Lung (tissue), 12 donors: ENCODE results near the gene ADH1C. TPM values are rescaled to one million over a fixed set of nuclear protein-coding genes. Genes with fewer than 3 reads are reported as not detected.
A peak's percentile ranks its signal among the peaks of the same experiment; 100 is the strongest.

Experiments used
- ATAC-seq: fragments of 200-7000 bp; cut with Tn5 transposase; one replicate; pipeline ENCODE4 v1.9.1; 2020; ENCODE audit warnings: moderate number of reproducible peaks; ENCODE audit not compliant: insufficient read depth, low FRiP score
- DNase-seq, 3 donors: peaks; one replicate each; pipeline ENCODE4 v3.0.0-alpha.2; 2013 to 2017
- H3K27ac ChIP-seq, 2 donors: one replicate each; pipeline ENCODE4 v1.5.1; 2013; ENCODE audit warnings: mild to moderate bottlenecking in 2 of 2, moderate library complexity in 2 of 2, control low read depth in 1 of 2, inconsistent platforms in 1 of 2, low read depth in 1 of 2, low read length in 1 of 2
- H3K27me3 ChIP-seq, 3 donors: one replicate each; pipeline ENCODE4 v1.5.1; 2013; ENCODE audit warnings: low read length in 2 of 3; ENCODE audit not compliant: control insufficient read depth in 3 of 3, insufficient read depth in 3 of 3
- H3K36me3 ChIP-seq, 4 donors: one replicate each; pipeline ENCODE4 v1.5.1; 2013; ENCODE audit warnings: low read length in 4 of 4, mild to moderate bottlenecking in 1 of 4, moderate library complexity in 1 of 4; ENCODE audit not compliant: control insufficient read depth in 4 of 4, insufficient read depth in 4 of 4
- H3K4me1 ChIP-seq, 5 donors: one replicate each; pipeline ENCODE4 v1.5.1; 2013; ENCODE audit warnings: low read length in 5 of 5, mild to moderate bottlenecking in 2 of 5, moderate library complexity in 1 of 5; ENCODE audit not compliant: control insufficient read depth in 5 of 5, insufficient read depth in 5 of 5
- H3K4me3 ChIP-seq: one replicate; pipeline ENCODE4 v1.5.1; 2013; ENCODE audit warnings: mild to moderate bottlenecking, control low read depth, moderate library complexity
- H3K9ac ChIP-seq, 2 donors: one replicate each; pipeline ENCODE4 v1.5.1; 2013; ENCODE audit warnings: low read length in 2 of 2, control low read depth in 1 of 2; ENCODE audit not compliant: insufficient read depth in 1 of 2
- H3K9me3 ChIP-seq, 4 donors: one replicate each; pipeline ENCODE4 v1.5.1; 2013; ENCODE audit warnings: low read length in 3 of 4, mild to moderate bottlenecking in 1 of 4, moderate library complexity in 1 of 4; ENCODE audit not compliant: control insufficient read depth in 4 of 4, insufficient read depth in 3 of 4
- WGBS, 2 donors: extraction: QIAGEN DNeasy Blood & Tissue Kit; methylation state at CpG; one replicate each; pipeline ENCODE4 v1.1.7; 2013; 5-methylcytosine and 5-hydroxymethylcytosine counted together
- polyA plus RNA-seq, 2 donors: library from polyadenylated mRNA; stranded (reverse); fragments of 200-250 nt; gene quantifications; one replicate each; pipeline ENCODE4 v1.2.1, GENCODE V29; 2013
- total RNA-seq, 2 donors: library from RNA; depleted of rRNA in 1 of 2; stranded (reverse); fragments of >200 nt in 1 of 2; gene quantifications; one replicate each; pipeline ENCODE4 v1.2.1, GENCODE V29; 2014 to 2021
- TF ChIP-seq, protein P1 (sequence below): IDR thresholded peaks from 2 replicates; pipeline ENCODE4 v1.5.1; 2012; ENCODE audit warnings: mild to moderate bottlenecking; ENCODE audit errors: control extremely low read depth, extremely low read depth
- donor health status: control.
- donor health status: control.
- donor health status: Bipolar disorder and iron deficiency.
- donor health status: healthy.
- donor health status: DM: yes; HTN: yes; CAD: no.

The ADH1C gene
- total and polyA plus RNA-seq, 4 donors, result 2.6 to 14.8 (median 6.4) TPM

DNA sequence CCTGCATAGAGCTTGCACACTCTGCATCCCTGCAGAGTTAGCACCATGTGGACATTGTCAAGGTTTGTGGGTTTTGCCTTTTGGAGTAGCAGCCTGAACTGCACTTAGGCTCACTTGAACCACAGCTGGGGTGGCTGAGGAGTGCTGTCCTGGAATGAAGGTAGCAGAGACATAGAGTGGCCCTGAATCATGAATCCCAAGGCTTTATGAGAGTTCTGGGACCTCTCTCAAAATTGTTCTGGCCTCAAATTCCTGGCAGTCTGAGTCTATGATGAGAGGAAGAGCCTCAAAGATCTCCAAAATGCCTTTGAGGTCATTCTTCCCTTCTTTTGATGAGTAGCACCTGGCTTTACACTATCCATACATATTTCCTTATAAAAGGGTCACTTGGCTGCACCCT lies 37.1 kb upstream of the ADH1C start:
- no peaks in the 10 kb centered on the region for H3K27me3 ChIP-seq
- ATAC-seq, result no peak
- TF ChIP-seq, protein P1, sequence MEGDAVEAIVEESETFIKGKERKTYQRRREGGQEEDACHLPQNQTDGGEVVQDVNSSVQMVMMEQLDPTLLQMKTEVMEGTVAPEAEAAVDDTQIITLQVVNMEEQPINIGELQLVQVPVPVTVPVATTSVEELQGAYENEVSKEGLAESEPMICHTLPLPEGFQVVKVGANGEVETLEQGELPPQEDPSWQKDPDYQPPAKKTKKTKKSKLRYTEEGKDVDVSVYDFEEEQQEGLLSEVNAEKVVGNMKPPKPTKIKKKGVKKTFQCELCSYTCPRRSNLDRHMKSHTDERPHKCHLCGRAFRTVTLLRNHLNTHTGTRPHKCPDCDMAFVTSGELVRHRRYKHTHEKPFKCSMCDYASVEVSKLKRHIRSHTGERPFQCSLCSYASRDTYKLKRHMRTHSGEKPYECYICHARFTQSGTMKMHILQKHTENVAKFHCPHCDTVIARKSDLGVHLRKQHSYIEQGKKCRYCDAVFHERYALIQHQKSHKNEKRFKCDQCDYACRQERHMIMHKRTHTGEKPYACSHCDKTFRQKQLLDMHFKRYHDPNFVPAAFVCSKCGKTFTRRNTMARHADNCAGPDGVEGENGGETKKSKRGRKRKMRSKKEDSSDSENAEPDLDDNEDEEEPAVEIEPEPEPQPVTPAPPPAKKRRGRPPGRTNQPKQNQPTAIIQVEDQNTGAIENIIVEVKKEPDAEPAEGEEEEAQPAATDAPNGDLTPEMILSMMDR, result no peak
- no peak overlapping the region for H3K9ac ChIP-seq
- H3K36me3 ChIP-seq, result no peaks in the 10 kb centered on the region
- no peak overlapping the region for H3K27ac ChIP-seq
- DNase-seq, result no peak
- H3K4me1 ChIP-seq, result peaks cover 0 to 8% (median 0%) of the 10 kb centered on the region in 5 donors
- no peak overlapping the region for H3K4me3 ChIP-seq
- H3K9me3 ChIP-seq, result peaks cover 0 to 2% (median 0%) of the 10 kb centered on the region in 4 donors

DNA sequence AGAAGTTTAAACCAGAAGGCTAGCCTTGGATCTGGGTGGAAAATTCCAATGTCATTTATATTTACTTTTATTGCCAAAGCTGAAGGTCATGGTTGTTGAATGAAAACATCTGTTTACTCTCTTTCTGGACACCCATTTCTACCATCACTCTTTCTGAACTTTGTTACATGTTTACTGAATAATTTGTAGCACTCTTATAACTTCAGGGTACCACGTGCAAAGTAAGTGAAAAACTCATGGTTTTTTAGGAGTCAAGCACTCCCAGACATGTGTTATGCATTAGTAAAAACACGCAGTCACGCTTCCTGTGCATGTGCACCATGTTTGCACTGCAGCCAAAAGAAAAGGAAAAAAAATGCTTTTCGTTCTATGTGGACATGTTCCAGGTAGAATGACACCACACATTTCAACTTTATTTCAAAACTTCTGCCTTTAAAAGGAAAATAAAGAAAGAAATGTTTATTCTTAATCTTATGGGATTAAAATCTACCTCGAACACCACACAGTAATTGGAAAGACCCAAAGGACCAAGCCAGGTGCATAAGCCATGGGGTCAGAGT lies 31.4 kb upstream of the ADH1C start:
- Histone ChIP-seq H3K9me3 (no peaks in the 10 kb centered on the region), H3K4me1 (peaks cover 0 to 39% (median 0%) of the 10 kb centered on the region in 5 donors), H3K4me3 (no peak overlapping the region), H3K36me3 (no peaks in the 10 kb centered on the region), H3K27ac (peak overlapping the region in 1 of 2 donors; percentile 56), H3K27me3 (no peaks in the 10 kb centered on the region), H3K9ac (no peak overlapping the region)
- ATAC-seq, result no peak
- peak; percentile 53 to 94 (median 92) for DNase-seq
- TF ChIP-seq, protein P1, result no peak
- WGBS, 2 donors, result 15 to 19% methylated on average over 5 of the region's 5 CpGs

DNA sequence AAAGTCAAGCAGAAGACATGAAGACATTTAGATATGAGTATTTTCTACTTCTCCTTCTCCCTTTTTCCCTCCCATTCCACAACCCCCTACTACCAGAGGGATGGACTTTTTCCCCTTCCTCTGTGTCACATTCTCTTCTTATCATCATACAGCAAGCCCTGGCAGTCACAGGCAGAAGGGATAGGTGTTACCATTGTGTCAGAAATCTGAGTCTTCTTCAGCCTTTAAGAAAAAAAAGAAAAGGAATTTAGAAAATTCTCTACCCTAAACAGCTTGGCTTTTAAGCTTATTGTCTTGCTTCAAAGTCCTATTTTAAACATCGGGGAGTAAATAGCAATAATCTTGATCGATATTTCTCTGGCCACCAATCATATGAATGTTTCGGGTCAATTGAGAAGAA lies 30.9 kb upstream of the ADH1C start:
- DNase-seq (no peak), ATAC-seq (no peak)
- Histone ChIP-seq H3K27ac (peak overlapping the region; percentile 56 to 85), H3K4me1 (peaks cover 0 to 39% (median 0%) of the 10 kb centered on the region in 5 donors), H3K9ac (no peak overlapping the region), H3K9me3 (peaks cover 0 to 4% (median 0%) of the 10 kb centered on the region in 4 donors), H3K4me3 (no peak overlapping the region), H3K36me3 (no peaks in the 10 kb centered on the region), H3K27me3 (no peaks in the 10 kb centered on the region)
- 81 to 84% methylated on average over 3 of the region's 3 CpGs for WGBS, 2 donors
- TF ChIP-seq, protein P1, result no peak

DNA sequence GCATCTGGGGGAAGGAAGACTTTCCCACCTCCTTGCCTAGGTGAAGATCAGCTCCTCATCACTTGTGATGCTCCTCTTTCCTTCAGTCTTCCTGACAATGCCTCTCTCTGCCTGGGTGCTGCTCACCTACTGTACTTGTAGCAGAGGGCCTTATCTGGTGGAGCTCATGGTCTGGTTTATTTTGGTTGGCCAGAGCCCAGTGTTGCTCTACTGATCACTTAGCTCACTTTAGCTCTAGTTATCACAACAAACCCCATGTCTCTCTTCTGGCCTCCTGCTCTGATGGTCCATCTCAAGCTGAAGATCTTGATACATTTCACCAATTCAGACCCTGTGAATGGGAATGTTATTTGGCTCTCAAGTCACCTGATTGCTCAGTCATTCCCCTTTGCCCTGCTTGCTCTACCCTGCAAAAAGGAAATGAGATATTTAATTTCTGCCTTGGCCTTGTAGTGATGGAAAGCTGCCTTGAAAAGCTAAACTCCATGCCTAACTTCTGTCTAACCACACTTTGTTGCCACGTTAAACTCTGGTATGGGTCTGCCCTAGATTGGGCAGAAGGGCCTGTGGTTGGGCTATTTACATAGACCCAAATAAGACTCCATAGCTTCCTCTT lies 30.3 kb upstream of the ADH1C start:
- peak overlapping the region in 1 of 2 donors; percentile 85 for H3K27ac ChIP-seq

More for the DNA sequence above, 30.3 kb upstream of the ADH1C start:
- H3K36me3 ChIP-seq, result no peaks in the 10 kb centered on the region
- WGBS, 2 donors, result 27 to 44% methylated on average over 1 of the region's 1 CpG
- no peaks in the 10 kb centered on the region for H3K27me3 ChIP-seq
- H3K4me3 ChIP-seq, result no peak overlapping the region
- DNase-seq (no peak), ATAC-seq (no peak)
- TF ChIP-seq, protein P1, result no peak
- peaks cover 0 to 4% (median 0%) of the 10 kb centered on the region in 4 donors for H3K9me3 ChIP-seq
- no peak overlapping the region for H3K9ac ChIP-seq
- peaks cover 0 to 39% (median 0%) of the 10 kb centered on the region in 5 donors for H3K4me1 ChIP-seq
